HG03280 (cell line): ENCODE data around the gene RFXAP.
"Not testable (repeated sequence)": the region's sequence is repeated elsewhere in the genome, so short reads cannot be mapped to it uniquely, and the experiment has no call there.

Experiments
- ATAC-seq: cut with Tn5 transposase; IDR thresholded peaks from one replicate; pipeline ENCODE4 v1.9.1; 2021; ENCODE audit warnings: mild to moderate bottlenecking, moderate library complexity; ENCODE audit not compliant: unreplicated experiment

The RFXAP gene

GRCh38 chr13:36818804-36819738 lies at the start of gene RFXAP:
RFXAP (plus strand) TSS chr13:36819222; CDS start chr13:36819358, 136 bp downstream.
- ATAC-seq = peak; percentile 84

- no peak for ATAC-seq
Measured at GRCh38 chr13:36769545-36769944, 49.5 kb upstream of the RFXAP start.

GRCh38 chr13:36770741-36771140 lies 48.3 kb upstream of the RFXAP start:
- ATAC-seq = no peak

- no peak for ATAC-seq
Measured at GRCh38 chr13:36772853-36773252, 46.2 kb upstream of the RFXAP start.

- ATAC-seq = no peak
Measured at GRCh38 chr13:36774931-36775330, 44.1 kb upstream of the RFXAP start.

- no peak for ATAC-seq
Measured at GRCh38 chr13:36776175-36776574, 42.8 kb upstream of the RFXAP start.

GRCh38 chr13:36778083-36778671 lies 40.8 kb upstream of the RFXAP start:
- ATAC-seq = no peak

- ATAC-seq = no peak
Measured at GRCh38 chr13:36783890-36784289, 35.1 kb upstream of the RFXAP start.

GRCh38 chr13:36786175-36786574 lies 32.8 kb upstream of the RFXAP start:
- not testable (repeated sequence) for ATAC-seq

GRCh38 chr13:36787181-36787580 lies 31.8 kb upstream of the RFXAP start:
- ATAC-seq = no peak

- no peak for ATAC-seq
Measured at GRCh38 chr13:36788276-36788675, 30.7 kb upstream of the RFXAP start.

- no peak for ATAC-seq
Measured at GRCh38 chr13:36789061-36789460, 30.0 kb upstream of the RFXAP start.

- ATAC-seq = no peak
Measured at GRCh38 chr13:36789730-36790129, 29.3 kb upstream of the RFXAP start.

- ATAC-seq = no peak
Measured at GRCh38 chr13:36794706-36795105, 24.3 kb upstream of the RFXAP start.

GRCh38 chr13:36795463-36795862 lies 23.6 kb upstream of the RFXAP start:
- no peak for ATAC-seq

GRCh38 chr13:36796052-36796451 lies 23.0 kb upstream of the RFXAP start:
- ATAC-seq = no peak

GRCh38 chr13:36801035-36801434 lies 18.0 kb upstream of the RFXAP start:
- ATAC-seq = no peak

GRCh38 chr13:36804588-36804987 lies 14.4 kb upstream of the RFXAP start:
- no peak for ATAC-seq

- no peak for ATAC-seq
Measured at GRCh38 chr13:36806102-36806501, 12.9 kb upstream of the RFXAP start.

- ATAC-seq = no peak
Measured at GRCh38 chr13:36807616-36808015, 11.4 kb upstream of the RFXAP start.

- ATAC-seq = no peak
Measured at GRCh38 chr13:36813225-36813624, 5.8 kb upstream of the RFXAP start.

GRCh38 chr13:36814465-36814864 lies 4.6 kb upstream of the RFXAP start:
- no peak for ATAC-seq
